ENCODE measurements around the gene HBE1.

Gene HBE1

GRCh38 chr11:5252192-5252918, 17.4 kb downstream of the HBE1 start (continued):
- TF ChIP-seq ZNF548 (tag by site-specific recombination; IDR thresholded peaks at IDR 0.05) = no peak
- TF ChIP-seq, protein P1, sequence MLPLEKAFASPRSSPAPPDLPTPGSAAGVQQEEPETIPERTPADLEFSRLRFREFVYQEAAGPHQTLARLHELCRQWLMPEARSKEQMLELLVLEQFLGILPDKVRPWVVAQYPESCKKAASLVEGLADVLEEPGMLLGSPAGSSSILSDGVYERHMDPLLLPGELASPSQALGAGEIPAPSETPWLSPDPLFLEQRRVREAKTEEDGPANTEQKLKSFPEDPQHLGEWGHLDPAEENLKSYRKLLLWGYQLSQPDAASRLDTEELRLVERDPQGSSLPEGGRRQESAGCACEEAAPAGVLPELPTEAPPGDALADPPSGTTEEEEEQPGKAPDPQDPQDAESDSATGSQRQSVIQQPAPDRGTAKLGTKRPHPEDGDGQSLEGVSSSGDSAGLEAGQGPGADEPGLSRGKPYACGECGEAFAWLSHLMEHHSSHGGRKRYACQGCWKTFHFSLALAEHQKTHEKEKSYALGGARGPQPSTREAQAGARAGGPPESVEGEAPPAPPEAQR (tag by site-specific recombination; IDR thresholded peaks at IDR 0.05) = no peak

GRCh38 chr11:5251746-5252145, 18.0 kb downstream of the HBE1 start:
- Histone ChIP-seq H3K4me3 (ENCODE audit: low read depth, low read length) (no peak overlapping the region), H3K9me3 (ENCODE audit: control insufficient read depth, insufficient read depth, low read depth, low read length) (no peaks in the 10 kb centered on the region), H3K27ac (ENCODE audit: extremely low read depth, low read depth, low read length) (no peak overlapping the region), H3K4me1 (ENCODE audit: control insufficient read depth, insufficient read depth, low read length) (no peaks in the 10 kb centered on the region), H3K36me3 (ENCODE audit: control insufficient read depth in 2 of 2, insufficient read depth in 1 of 2, low read length in 2 of 2) (no peaks in the 10 kb centered on the region)
- ChIA-PET CTCF (no interaction called here), POLR2A (no interaction called here)
- TF ChIP-seq SETDB1 (IDR thresholded peaks at IDR 0.05; ENCODE audit: insufficient read length, low read length) = no peak
- TF ChIP-seq, protein P2, sequence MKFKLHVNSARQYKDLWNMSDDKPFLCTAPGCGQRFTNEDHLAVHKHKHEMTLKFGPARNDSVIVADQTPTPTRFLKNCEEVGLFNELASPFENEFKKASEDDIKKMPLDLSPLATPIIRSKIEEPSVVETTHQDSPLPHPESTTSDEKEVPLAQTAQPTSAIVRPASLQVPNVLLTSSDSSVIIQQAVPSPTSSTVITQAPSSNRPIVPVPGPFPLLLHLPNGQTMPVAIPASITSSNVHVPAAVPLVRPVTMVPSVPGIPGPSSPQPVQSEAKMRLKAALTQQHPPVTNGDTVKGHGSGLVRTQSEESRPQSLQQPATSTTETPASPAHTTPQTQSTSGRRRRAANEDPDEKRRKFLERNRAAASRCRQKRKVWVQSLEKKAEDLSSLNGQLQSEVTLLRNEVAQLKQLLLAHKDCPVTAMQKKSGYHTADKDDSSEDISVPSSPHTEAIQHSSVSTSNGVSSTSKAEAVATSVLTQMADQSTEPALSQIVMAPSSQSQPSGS (tag by site-specific recombination; IDR thresholded peaks at IDR 0.05; ENCODE audit: low read depth) = no peak
- no peak for TF ChIP-seq ZFHX2 (tag by site-specific recombination; conservative IDR thresholded peaks at IDR 0.05)
- TF ChIP-seq YY2 (tag by site-specific recombination; IDR thresholded peaks at IDR 0.05) = no peak
- TF ChIP-seq TCF7L2 (IDR thresholded peaks at IDR 0.05; ENCODE audit: borderline replicate concordance, low read depth, low read length) = no peak
- TF ChIP-seq ZNF335 (tag by site-specific recombination; conservative IDR thresholded peaks at IDR 0.05) = no peak
- TF ChIP-seq HOXA7 (CRISPR knock-in tag; IDR thresholded peaks at IDR 0.05; ENCODE audit: borderline replicate concordance) = no peak
- no peak for TF ChIP-seq ZNF423 (tag by site-specific recombination; IDR thresholded peaks at IDR 0.05)
- TF ChIP-seq ZNF121 (tag by site-specific recombination; IDR thresholded peaks at IDR 0.05) = no peak
- TF ChIP-seq TRIM28 (IDR thresholded peaks at IDR 0.05; ENCODE audit: borderline replicate concordance, low read length) = no peak
- no peak for TF ChIP-seq ZNF514 (tag by site-specific recombination; IDR thresholded peaks at IDR 0.05)
- TF ChIP-seq MZF1 (tag by site-specific recombination; IDR thresholded peaks at IDR 0.05; ENCODE audit: borderline replicate concordance) = no peak
- TF ChIP-seq SCRT1 (tag by site-specific recombination; IDR thresholded peaks at IDR 0.05; ENCODE audit: borderline replicate concordance) = no peak

DNA sequence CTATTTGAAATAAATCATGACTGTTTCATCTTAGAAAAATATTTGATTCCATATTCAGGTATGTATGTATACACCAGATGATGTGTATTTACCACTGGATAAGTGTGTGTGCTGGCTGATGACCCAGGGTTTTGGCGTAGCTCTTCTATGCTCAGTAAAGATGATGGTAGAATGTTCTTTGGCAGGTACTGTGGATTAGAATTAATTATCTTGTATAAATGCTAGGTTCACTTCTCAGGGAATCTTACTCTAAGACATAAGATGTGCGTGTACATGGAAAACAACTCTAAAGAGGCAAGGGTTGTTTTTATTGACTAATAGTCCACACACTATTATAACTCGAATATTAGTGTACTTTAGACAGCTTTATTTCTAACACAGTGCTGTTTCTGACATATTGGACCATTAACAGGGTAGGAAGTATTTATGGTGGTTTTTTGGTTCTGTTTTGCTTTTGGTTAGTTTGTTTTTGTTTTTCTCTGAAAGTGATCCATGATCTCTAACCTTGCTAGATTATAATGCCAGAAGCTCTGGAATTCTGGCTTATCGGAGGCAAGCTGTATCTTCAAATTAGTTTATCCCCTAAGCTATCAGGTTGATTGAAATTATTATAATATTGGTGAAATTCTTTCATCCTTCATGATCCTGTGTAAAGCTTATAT, 19.1 kb downstream of the HBE1 start:
- Histone ChIP-seq H3K9me3 (ENCODE audit: control insufficient read depth, insufficient read depth, low read depth, low read length) (no peaks in the 10 kb centered on the region), H3K27ac (ENCODE audit: extremely low read depth, low read depth, low read length) (no peak overlapping the region), H3K4me3 (ENCODE audit: low read depth, low read length) (no peak overlapping the region), H3K4me1 (ENCODE audit: control insufficient read depth, insufficient read depth, low read length) (no peaks in the 10 kb centered on the region), H3K36me3 (ENCODE audit: control insufficient read depth in 2 of 2, insufficient read depth in 1 of 2, low read length in 2 of 2) (no peaks in the 10 kb centered on the region)
- ChIA-PET CTCF (interaction anchor here (0.6 kb wide), 1 partner anchor 45 kb away, joined by 3 read pairs; no protein-coding TSS in a partner anchor), POLR2A (no interaction called here)
- TF ChIP-seq OSR2 (tag by site-specific recombination; IDR thresholded peaks at IDR 0.05) = no peak
- TF ChIP-seq ZNF791 (tag by site-specific recombination; IDR thresholded peaks at IDR 0.05) = no peak
- no peak for TF ChIP-seq GFI1B (tag by site-specific recombination; IDR thresholded peaks at IDR 0.05)
- TF ChIP-seq KLF10 (tag by site-specific recombination; IDR thresholded peaks at IDR 0.05) = no peak
- TF ChIP-seq ZNF280C (tag by site-specific recombination; IDR thresholded peaks at IDR 0.05) = no peak
- TF ChIP-seq ZNF175 (tag by site-specific recombination; IDR thresholded peaks at IDR 0.05) = no peak
- no peak for TF ChIP-seq MYNN (tag by site-specific recombination; IDR thresholded peaks at IDR 0.05; ENCODE audit: borderline replicate concordance)
- TF ChIP-seq BCL11A (tag by site-specific recombination; IDR thresholded peaks at IDR 0.05; ENCODE audit: low read depth) = no peak
- TF ChIP-seq, protein P3, sequence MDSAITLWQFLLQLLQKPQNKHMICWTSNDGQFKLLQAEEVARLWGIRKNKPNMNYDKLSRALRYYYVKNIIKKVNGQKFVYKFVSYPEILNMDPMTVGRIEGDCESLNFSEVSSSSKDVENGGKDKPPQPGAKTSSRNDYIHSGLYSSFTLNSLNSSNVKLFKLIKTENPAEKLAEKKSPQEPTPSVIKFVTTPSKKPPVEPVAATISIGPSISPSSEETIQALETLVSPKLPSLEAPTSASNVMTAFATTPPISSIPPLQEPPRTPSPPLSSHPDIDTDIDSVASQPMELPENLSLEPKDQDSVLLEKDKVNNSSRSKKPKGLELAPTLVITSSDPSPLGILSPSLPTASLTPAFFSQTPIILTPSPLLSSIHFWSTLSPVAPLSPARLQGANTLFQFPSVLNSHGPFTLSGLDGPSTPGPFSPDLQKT (IDR thresholded peaks at IDR 0.05; ENCODE audit: borderline replicate concordance, low read depth, low read length) = no peak
- no peak for TF ChIP-seq ZNF112 (tag by site-specific recombination; IDR thresholded peaks at IDR 0.05)
- TF ChIP-seq ZFP37 (tag by site-specific recombination; IDR thresholded peaks at IDR 0.05) = no peak
- no peak for TF ChIP-seq GLIS2 (tag by site-specific recombination; IDR thresholded peaks at IDR 0.05)
- no peak for TF ChIP-seq HOXA7 (CRISPR knock-in tag; IDR thresholded peaks at IDR 0.05; ENCODE audit: borderline replicate concordance)
- TF ChIP-seq SCRT2 (tag by site-specific recombination; IDR thresholded peaks at IDR 0.05) = no peak
- no peak for TF ChIP-seq ZBTB8A (tag by site-specific recombination; IDR thresholded peaks at IDR 0.05)

All from HEK293 (cell line).